HG02981 (cell line): Measurements from ENCODE around the gene TAC4.

Experiments
- ATAC-seq: cut with Tn5 transposase; IDR thresholded peaks from one replicate; pipeline ENCODE4 v1.9.1; 2021; ENCODE audit warnings: mild to moderate bottlenecking, moderate library complexity; ENCODE audit not compliant: unreplicated experiment

The TAC4 gene

DNA sequence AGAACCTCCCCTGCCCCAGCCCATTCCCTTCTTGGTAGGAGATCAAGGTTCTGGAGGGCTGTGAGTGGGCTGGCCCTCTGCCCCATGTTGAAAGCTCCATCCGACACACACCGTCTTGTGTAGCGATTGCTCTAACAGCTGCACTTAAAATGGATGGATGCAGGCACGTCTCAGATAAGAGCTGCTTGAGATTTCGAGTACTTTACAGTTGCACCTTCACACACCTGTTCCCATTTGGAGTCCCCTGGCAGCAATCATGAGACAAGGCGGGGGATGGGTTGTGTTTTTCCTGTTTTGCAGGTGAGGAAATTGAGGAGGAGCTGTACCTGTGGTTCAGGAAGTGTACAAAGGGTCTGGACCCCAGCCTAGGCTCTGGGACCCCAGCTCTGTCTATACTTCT, 25.6 kb upstream of the TAC4 start:
- ATAC-seq, result no peak

GRCh38 chr17:49872754-49873377, 25.0 kb upstream of the TAC4 start:
- ATAC-seq, result no peak

DNA sequence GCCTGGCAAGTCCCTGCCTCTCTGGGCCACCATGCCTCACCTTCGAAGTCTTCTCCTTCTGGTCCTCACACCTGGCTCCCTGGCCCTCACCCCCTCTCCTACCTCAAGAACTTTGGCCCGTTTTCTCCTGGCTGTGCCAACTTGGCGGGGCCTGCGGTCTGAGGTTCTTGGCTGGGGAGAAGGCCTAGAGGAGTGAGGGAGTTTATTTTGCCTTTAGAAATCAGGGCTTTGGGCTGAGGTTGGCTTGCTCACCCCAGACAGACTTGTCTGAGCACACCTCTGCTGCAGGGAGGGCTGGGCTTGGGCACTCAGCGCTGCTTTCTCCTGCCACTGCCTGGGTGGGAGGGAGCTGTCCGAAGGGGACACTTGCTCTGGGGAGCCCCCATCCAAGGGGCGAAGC, 23.3 kb upstream of the TAC4 start:
- no peak for ATAC-seq

- ATAC-seq, result no peak
Measured at GRCh38 chr17:49870298-49870697, 22.4 kb upstream of the TAC4 start.

DNA sequence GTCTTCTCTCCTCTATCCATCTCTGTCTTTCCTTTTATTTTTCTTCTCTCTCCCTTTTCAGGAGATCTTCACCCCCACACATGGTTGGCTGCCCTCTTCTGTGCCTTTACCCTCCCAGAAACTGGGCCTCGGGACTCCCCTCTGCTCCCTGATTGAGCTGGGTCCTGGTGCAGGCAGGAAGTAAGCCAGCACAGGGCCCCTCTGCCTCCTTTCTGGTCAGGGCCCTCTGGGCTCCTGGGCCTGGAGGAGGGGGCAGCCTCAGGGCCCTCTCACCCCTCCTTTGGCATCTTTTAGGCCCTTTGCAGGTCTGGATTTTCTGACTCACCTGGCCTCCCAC, 21.1 kb upstream of the TAC4 start:
- ATAC-seq, result no peak

DNA sequence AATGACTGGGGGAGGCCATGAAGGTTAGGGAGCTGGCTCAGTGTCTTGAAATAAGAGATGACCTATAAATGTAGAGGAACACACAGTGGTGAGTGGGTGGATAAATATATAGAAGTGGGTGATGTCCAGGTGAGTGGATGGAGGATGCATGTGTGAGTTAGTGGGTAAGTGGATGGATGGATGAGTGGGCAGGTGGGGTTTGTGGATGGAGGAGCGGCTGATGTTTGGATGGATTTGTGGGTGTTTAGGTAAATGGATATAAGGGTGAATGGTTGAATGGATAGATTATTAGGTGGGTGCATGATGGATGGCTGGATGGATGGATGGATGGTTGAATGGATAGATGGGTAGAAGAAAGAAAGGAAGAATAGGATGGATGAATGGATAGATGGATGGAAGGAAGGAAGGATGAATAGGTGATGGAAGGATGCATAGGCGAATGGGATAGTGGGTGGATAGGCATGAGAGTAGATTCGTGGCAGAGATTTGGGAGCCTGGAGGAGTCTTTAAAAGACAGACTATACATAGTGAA, 19.1 kb upstream of the TAC4 start:
- no peak for ATAC-seq

DNA sequence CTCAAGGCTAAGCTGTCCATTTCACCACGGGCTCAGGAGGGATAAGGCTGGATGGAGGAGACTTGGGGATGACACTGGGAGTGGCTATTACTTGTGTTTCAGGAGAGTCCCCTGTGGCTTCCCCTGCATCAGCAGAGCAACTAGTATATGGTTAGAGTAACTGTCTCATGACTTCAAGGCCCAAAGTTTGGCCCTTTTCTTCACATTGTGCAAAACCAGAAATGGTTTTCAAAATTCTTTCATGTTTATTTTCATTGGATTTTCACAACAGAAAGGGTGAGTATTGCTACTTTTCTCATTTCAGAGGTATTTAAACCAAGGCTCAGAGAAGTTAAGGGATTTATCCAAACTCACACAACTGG, 18.1 kb upstream of the TAC4 start:
- ATAC-seq, result no peak

- no peak for ATAC-seq
Measured at GRCh38 chr17:49862781-49863331, 15.0 kb upstream of the TAC4 start.

GRCh38 chr17:49861150-49861884, 13.4 kb upstream of the TAC4 start:
- no peak for ATAC-seq

DNA sequence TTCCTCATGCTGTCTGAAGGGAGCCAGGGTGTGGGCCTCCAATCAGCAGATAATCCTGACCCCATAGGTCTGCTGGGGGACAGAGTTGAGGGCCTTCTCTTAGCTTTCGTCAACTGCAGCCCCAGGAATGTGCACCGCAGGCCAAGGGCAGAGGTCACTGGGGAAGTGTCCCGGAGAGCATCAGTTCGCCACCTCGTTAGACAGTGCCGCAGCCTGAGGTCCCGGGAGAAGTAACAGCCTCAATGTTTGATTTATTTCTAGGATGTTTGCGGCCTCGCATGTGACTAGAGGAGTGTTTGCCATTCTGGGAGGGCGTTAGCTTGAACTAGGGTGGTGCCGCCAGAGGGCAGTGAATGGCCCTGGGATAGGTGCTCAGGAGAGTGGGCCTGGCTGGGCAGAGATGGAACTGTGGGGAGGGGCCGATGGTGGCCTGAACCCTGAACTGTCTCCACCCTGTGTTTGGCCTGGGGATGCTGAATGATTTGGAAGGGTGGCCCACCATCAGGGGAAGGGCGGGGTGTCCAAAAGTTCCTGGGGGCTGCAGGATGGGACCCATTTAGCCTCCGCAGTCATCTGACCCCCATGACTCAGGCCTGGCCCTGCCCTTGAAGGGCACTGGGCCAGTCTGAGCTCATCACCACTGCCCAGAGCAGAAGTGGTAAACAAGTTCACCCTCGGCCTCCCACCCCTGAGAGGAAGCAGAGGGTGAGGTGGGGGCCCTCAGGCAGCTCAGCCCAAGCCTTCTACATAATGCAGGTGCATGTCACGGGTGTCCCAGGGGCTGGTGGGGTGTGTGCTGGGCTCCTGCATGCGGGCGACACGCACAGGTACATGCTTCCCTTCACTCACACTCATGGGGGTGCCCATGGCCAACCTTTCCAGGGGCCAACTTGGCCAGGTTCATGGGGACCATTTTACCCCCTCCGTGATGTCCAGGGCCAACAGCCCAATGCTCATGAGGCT, 12.4 kb upstream of the TAC4 start:
- ATAC-seq, result no peak

- ATAC-seq, result no peak
Measured at GRCh38 chr17:49858796-49859195, 10.9 kb upstream of the TAC4 start.

DNA sequence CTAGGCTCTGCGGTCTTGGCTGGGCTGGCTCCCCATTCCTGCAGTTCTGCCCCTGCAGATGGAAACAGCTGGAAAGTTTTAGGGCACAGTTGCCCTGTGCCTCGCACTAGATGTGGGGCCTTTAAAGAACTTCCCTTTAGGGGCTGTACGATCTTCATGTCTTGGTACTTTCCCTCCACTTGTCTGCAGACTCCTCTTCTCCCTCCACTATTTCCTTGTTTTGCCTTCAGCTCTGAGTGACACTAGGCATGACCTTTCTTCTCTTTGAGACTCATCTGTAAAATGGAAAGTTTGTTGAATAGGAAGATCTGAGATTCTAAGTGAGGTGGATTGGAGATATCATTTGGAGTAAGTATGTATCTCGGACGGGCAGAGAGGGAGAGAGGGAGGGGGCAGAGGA, 6.3 kb upstream of the TAC4 start:
- ATAC-seq, result no peak

DNA sequence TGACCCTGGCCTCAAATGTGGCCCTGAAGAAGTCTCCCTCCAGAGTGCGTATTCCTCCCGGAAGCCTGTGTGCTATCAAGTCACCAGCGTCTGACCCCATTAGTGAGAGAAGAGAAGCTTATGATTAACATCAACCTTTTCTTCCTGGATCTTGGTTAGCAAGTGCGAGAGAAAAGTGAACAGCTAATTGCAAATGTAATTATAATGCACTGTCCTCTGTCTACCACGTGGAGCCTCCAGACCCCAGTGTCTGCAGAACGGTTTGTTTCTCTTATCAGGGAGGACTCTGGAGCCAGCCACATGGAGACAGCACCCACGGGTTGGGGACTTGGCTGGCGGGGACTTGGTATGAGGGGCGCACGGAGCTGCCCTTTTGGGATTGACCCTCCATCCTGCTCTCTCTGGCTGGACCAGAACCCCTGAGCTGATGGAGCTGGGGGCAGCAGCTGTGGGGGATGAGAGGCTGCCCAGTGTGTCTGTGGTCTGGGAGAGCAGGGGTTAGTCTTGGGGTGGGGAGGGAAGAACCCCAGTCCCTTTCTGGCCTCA, 5.7 kb upstream of the TAC4 start:
- ATAC-seq, result no peak

- no peak for ATAC-seq
Measured at GRCh38 chr17:49851387-49852291, 3.8 kb upstream of the TAC4 start.

DNA sequence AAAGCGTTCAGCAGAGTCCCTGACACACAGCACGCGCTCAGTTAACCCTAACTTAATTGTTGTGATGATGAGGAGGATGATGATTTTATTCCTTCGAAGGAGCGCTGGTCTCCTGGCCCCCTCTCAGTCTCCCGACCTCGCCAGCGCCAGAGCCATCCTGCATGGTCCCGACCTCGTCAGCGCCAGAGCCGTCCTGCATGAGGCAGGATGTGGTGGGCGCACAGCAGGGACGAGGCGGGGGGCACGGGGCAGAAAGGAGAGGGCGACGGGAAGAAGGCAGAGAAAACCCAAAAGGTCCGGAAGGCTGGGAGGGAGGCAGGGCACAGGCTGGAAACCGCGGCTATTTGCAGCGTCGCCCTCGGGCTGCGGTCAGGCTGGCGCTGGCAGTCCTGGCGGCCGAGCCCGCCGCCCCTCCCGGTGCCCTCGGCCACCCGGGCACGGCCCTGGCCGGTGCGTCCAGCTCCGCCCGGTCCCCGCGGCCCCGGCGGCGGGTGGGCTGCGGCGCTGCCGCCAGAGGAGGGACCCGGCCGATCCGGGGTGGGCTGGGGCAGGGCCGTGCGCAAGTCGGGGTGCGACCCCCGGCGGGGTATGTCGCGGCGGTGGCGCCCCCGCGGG, 3.0 kb upstream of the TAC4 start:
- no peak for ATAC-seq

DNA sequence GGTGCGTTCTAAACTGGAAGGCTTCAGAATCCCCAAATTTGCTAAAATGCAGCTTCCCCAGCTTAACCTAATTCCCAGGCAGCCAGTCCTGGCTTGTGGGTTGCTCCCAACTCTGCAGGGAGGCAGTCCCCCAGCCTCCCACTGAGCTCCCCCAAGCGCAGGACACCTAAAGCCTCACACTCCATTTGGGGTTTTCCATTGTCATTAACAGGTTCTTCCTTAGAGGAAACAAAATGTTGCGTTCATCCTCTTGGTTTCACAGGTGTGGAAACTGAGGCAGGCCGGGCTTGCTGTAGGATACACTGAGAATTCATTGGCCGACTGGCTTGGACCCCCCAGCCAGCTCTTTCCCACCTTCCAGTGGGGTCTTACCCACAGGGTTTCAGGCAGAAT, 2.3 kb upstream of the TAC4 start:
- no peak for ATAC-seq

DNA sequence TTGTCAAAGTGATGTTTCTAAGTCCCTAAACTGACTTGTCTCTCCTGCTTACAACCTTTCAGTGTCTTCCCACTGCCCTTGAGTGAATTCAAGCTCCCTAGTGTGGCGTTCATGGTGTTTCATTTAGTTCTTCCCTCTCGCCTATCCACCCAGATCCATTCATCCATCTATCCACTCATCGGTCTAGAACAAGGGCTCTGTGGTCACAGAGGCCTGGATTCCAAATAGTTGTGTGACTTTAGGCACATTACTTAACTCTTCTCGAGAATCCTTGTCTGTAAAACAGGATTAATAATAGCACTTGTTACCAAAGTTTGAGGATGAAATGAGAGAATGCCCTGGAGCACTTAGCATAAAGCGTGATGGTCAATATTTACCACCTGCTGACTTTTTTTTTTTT, 870 bp upstream of the TAC4 start:
- ATAC-seq, result no peak

DNA sequence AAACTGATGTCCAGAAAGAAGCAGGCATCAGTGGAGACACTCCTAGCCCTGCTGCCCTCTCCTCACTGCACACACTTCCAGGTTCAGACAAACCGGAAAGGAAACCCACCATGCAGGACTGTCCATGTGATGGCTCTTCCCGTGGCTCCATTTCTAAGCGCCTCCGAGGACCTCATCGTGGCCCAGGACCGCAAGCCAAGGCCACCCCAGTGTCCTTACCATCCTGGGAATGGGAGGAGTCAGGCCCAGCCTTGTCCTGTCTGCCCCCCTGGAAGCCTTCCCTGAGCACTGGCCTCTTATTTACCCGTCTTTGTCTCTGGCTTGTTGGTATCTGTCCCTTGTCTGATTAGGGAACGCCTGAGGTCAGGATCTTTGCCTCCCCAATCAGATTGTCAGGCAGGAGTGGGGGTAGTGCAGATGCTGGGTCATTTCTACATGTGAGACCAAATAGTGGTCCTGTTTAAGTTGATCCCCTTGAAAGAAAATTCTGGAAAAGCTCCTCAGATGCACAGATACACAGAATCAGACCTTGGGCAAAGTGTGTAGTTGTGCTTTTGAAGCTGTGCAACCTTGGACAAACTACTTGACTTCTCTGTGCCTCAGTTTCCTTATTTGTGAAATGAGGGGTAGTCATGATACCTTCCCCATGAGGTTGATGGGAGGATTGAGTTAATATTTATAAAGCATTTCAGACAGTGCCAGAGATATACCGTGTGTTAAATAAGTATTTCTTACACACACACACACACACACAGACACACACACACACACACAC, 744 bp downstream of the TAC4 start:
- ATAC-seq, result no peak

- ATAC-seq, result no peak
Measured at GRCh38 chr17:49845321-49845720, 2.5 kb downstream of the TAC4 start.
